ENCODE data around the gene PTPMT1. TPM values are rescaled to one million over a fixed set of nuclear protein-coding genes. Genes with fewer than 3 reads are reported as not detected.

The PTPMT1 gene
- total and polyA plus RNA-seq, 2 experiments from 2014 or later = 106 to 109 TPM

DNA sequence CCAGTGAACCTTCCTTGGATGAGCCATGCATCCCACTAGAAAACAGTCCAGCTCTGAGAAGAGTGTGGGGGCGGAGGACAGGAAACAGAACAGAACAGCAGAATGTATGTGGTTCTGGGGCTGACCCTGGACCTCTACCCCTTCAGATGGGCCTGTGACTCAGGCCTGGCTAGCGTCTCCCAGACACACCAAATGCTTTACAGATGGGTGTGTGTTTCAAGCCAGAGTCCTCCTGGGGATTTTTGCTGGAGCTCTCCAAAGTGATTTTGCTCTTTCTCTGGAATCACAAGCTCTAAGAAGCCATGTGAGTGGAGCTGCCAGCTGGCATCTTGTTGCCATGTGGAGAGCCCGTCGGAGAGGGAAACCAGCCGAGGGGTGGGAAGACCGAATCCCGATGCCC is 42.0 kb downstream of the PTPMT1 start (continued):
- TF ChIP-seq, protein P1, sequence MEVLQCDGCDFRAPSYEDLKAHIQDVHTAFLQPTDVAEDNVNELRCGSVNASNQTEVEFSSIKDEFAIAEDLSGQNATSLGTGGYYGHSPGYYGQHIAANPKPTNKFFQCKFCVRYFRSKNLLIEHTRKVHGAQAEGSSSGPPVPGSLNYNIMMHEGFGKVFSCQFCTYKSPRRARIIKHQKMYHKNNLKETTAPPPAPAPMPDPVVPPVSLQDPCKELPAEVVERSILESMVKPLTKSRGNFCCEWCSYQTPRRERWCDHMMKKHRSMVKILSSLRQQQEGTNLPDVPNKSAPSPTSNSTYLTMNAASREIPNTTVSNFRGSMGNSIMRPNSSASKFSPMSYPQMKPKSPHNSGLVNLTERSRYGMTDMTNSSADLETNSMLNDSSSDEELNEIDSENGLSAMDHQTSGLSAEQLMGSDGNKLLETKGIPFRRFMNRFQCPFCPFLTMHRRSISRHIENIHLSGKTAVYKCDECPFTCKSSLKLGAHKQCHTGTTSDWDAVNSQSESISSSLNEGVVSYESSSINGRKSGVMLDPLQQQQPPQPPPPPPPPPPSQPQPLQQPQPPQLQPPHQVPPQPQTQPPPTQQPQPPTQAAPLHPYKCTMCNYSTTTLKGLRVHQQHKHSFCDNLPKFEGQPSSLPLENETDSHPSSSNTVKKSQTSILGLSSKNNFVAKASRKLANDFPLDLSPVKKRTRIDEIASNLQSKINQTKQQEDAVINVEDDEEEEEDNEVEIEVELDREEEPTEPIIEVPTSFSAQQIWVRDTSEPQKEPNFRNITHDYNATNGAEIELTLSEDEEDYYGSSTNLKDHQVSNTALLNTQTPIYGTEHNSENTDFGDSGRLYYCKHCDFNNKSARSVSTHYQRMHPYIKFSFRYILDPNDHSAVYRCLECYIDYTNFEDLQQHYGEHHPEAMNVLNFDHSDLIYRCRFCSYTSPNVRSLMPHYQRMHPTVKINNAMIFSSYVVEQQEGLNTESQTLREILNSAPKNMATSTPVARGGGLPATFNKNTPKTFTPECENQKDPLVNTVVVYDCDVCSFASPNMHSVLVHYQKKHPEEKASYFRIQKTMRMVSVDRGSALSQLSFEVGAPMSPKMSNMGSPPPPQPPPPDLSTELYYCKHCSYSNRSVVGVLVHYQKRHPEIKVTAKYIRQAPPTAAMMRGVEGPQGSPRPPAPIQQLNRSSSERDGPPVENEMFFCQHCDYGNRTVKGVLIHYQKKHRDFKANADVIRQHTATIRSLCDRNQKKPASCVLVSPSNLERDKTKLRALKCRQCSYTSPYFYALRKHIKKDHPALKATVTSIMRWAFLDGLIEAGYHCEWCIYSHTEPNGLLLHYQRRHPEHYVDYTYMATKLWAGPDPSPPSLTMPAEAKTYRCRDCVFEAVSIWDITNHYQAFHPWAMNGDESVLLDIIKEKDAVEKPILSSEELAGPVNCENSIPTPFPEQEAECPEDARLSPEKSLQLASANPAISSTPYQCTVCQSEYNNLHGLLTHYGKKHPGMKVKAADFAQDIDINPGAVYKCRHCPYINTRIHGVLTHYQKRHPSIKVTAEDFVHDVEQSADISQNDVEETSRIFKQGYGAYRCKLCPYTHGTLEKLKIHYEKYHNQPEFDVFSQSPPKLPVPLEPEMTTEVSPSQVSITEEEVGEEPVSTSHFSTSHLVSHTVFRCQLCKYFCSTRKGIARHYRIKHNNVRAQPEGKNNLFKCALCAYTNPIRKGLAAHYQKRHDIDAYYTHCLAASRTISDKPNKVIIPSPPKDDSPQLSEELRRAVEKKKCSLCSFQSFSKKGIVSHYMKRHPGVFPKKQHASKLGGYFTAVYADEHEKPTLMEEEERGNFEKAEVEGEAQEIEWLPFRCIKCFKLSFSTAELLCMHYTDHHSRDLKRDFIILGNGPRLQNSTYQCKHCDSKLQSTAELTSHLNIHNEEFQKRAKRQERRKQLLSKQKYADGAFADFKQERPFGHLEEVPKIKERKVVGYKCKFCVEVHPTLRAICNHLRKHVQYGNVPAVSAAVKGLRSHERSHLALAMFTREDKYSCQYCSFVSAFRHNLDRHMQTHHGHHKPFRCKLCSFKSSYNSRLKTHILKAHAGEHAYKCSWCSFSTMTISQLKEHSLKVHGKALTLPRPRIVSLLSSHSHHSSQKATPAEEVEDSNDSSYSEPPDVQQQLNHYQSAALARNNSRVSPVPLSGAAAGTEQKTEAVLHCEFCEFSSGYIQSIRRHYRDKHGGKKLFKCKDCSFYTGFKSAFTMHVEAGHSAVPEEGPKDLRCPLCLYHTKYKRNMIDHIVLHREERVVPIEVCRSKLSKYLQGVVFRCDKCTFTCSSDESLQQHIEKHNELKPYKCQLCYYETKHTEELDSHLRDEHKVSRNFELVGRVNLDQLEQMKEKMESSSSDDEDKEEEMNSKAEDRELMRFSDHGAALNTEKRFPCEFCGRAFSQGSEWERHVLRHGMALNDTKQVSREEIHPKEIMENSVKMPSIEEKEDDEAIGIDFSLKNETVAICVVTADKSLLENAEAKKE (CRISPR knock-in tag; IDR thresholded peaks at IDR 0.05) = no peak
- no peak for TF ChIP-seq EZH2 (IDR thresholded peaks at IDR 0.05; ENCODE audit: low read depth, unreplicated experiment)

DNA sequence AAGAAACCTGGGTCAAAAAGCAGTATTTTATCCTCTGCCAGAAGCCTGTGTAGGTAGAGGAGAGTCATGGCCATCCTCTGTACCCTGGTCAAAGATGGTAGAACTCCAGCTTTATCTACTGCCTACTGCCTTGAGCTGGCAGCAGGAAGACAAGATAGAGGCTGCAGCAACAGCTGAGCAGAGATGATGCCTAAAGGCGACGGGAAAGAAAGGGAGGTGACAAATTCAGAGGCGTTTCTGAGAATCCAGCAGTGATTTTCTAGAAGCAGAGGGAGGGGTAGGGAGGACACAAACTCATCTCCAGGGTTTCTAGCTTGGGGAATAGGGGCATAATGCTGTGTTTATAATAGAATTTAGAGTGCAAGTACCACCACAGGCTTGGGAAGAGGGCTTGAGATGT is 44.3 kb downstream of the PTPMT1 start:
- Histone ChIP-seq H2AFZ (no peak overlapping the region), H3K27ac (ENCODE audit: low read depth) (no peak overlapping the region), H3F3A (replicated peaks; ENCODE audit: low read depth) (no peaks in the 10 kb centered on the region), H3K27me3 (ENCODE audit: insufficient read depth) (no peaks in the 10 kb centered on the region), H3K4me1 (ENCODE audit: insufficient read depth) (no peaks in the 10 kb centered on the region), H3K4me3 (no peak overlapping the region), H3K4me2 (no peak overlapping the region), H3K36me3 (ENCODE audit: insufficient read depth) (no peaks in the 10 kb centered on the region), H3K9me2 (ENCODE audit: insufficient read depth) (no peaks in the 10 kb centered on the region), H4K20me1 (replicated peaks; ENCODE audit: insufficient read depth) (no peaks in the 10 kb centered on the region; the same call in 1 of the 2 replicates), H3K79me2 (replicated peaks; ENCODE audit: insufficient read depth) (no peaks in the 10 kb centered on the region)
- no peak for ATAC-seq
- Mint-ChIP-seq H3K27ac (no peak overlapping the region), H3K4me1 (peaks cover 2% of the 10 kb centered on the region; the same call in 2 of the 3 replicates), H3K9me3 (no peaks in the 10 kb centered on the region), H3K4me3 (no peak overlapping the region), H3K27me3 (ENCODE audit: insufficient read depth, low read depth, poor library complexity) (peaks cover 5% of the 10 kb centered on the region), H3K36me3 (ENCODE audit: low read depth) (no peaks in the 10 kb centered on the region)
- no peak for DNase-seq (ENCODE audit: low spot score)
- TF ChIP-seq, protein P1 (CRISPR knock-in tag; IDR thresholded peaks at IDR 0.05) = no peak
- TF ChIP-seq, protein P2, sequence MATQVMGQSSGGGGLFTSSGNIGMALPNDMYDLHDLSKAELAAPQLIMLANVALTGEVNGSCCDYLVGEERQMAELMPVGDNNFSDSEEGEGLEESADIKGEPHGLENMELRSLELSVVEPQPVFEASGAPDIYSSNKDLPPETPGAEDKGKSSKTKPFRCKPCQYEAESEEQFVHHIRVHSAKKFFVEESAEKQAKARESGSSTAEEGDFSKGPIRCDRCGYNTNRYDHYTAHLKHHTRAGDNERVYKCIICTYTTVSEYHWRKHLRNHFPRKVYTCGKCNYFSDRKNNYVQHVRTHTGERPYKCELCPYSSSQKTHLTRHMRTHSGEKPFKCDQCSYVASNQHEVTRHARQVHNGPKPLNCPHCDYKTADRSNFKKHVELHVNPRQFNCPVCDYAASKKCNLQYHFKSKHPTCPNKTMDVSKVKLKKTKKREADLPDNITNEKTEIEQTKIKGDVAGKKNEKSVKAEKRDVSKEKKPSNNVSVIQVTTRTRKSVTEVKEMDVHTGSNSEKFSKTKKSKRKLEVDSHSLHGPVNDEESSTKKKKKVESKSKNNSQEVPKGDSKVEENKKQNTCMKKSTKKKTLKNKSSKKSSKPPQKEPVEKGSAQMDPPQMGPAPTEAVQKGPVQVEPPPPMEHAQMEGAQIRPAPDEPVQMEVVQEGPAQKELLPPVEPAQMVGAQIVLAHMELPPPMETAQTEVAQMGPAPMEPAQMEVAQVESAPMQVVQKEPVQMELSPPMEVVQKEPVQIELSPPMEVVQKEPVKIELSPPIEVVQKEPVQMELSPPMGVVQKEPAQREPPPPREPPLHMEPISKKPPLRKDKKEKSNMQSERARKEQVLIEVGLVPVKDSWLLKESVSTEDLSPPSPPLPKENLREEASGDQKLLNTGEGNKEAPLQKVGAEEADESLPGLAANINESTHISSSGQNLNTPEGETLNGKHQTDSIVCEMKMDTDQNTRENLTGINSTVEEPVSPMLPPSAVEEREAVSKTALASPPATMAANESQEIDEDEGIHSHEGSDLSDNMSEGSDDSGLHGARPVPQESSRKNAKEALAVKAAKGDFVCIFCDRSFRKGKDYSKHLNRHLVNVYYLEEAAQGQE (IDR thresholded peaks at IDR 0.05; ENCODE audit: unreplicated experiment) = no peak
- TF ChIP-seq POLR2AphosphoS5 (IDR thresholded peaks at IDR 0.05; ENCODE audit: low read depth) (no peak), ZNF331 (CRISPR knock-in tag; IDR thresholded peaks at IDR 0.05; ENCODE audit: low read depth) (no peak)

All from GM23338 (cell line).